Keratinocyte (primary cell): ENCODE data around the gene ACOXL.

Source experiments
- EZH2 ChIP-seq: IDR thresholded peaks from one replicate; pipeline ENCODE4 v1.6.1; 2012; ENCODE audit warnings: inconsistent platforms, mild to moderate bottlenecking, low read length, moderate library complexity
- TF ChIP-seq, protein P1 (sequence below), 3 experiments: IDR thresholded peaks in 1 of 3; conservative IDR thresholded peaks in 1 of 3; optimal IDR thresholded peaks in 1 of 3; 2 replicates in 2 of 3; 3 replicates in 1 of 3; pipeline versions ENCODE3 to v1.5.1; 2011; ENCODE audit warnings: low read length in 3 of 3, mild to moderate bottlenecking in 3 of 3, moderate library complexity in 2 of 3, control low read depth in 1 of 3, inconsistent platforms in 1 of 3; ENCODE audit not compliant: insufficient read depth in 2 of 3; ENCODE audit errors: extremely low read depth in 1 of 3

DNA sequence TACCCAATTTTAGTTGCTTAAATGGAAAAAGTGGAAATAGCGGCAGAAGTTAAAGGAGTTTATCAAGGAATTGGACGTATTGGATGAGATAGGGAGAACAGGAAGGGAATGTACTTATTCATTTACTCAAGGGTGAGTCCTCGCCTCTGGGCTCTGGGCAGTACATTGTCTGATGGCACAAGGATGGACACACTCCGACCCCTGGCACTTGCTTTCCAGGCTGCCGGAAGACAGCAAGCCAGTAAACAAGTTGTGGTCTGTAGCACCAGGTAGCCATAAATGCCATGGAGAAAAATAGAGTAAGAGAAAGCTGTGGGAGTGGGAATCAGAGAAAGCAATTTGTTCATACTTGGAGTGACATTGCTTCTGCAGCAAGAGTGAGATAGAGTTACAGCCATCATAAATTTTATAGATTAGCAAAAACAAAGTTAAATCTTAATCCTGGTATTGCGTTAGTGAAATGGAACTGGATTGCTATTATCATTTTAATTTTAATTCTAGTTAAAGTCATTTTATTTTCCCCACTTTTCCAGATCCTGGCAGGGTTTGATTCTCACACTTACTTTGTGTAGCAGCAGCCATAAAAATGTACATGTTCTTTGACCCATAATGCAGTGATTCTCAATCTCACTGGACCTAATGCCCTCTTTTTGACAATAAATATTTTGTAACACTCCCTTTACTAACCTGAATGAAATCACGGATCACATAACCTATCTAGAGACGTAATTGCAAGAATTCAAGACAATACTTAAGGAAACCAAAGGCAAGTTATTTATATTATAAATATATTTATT is 252.5 kb downstream of the ACOXL start:
- TF ChIP-seq, protein P1, sequence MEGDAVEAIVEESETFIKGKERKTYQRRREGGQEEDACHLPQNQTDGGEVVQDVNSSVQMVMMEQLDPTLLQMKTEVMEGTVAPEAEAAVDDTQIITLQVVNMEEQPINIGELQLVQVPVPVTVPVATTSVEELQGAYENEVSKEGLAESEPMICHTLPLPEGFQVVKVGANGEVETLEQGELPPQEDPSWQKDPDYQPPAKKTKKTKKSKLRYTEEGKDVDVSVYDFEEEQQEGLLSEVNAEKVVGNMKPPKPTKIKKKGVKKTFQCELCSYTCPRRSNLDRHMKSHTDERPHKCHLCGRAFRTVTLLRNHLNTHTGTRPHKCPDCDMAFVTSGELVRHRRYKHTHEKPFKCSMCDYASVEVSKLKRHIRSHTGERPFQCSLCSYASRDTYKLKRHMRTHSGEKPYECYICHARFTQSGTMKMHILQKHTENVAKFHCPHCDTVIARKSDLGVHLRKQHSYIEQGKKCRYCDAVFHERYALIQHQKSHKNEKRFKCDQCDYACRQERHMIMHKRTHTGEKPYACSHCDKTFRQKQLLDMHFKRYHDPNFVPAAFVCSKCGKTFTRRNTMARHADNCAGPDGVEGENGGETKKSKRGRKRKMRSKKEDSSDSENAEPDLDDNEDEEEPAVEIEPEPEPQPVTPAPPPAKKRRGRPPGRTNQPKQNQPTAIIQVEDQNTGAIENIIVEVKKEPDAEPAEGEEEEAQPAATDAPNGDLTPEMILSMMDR (optimal IDR thresholded peaks at IDR 0.05 in 1 of 3, IDR thresholded peaks at IDR 0.05 in 1 of 3, conservative IDR thresholded peaks at IDR 0.05 in 1 of 3; ENCODE audit: extremely low read depth in 1 of 3, insufficient read depth in 2 of 3, low read length in 3 of 3), result no peak
- no peak for TF ChIP-seq EZH2
